RWPE2 (cell line): ENCODE measurements around the gene CD300H.

ENCODE experiments used
- ATAC-seq: fragments of 200-7000 bp; cut with Tn5 transposase; 3 replicates; pipeline ENCODE4 v1.9.1; 2021; ENCODE audit warnings: low read depth
- DNase-seq: peaks from one replicate; pipeline ENCODE4 v3.0.0-alpha.2; 2020; ENCODE audit warnings: low spot score
- H3K27ac ChIP-seq: fragments of 450-650 bp; 2 replicates; pipeline ENCODE4 v1.5.1; 2017; ENCODE audit warnings: mild to moderate bottlenecking; ENCODE audit not compliant: poor library complexity, severe bottlenecking
- H3K27me3 ChIP-seq: fragments of 250-450 bp; sonication (Bioruptor Pico); 2 replicates; pipeline ENCODE4 v1.5.1; 2021; ENCODE audit warnings: mild to moderate bottlenecking, moderate library complexity; ENCODE audit not compliant: insufficient read depth, poor library complexity, severe bottlenecking
- H3K36me3 ChIP-seq: fragments of 250-450 bp; sonication (Bioruptor Pico); 2 replicates; pipeline ENCODE4 v1.5.1; 2020; ENCODE audit warnings: low read depth, mild to moderate bottlenecking, moderate library complexity
- H3K4me1 ChIP-seq: fragments of 250-450 bp; sonication (Bioruptor Pico); 2 replicates; pipeline ENCODE4 v1.5.1; 2021; ENCODE audit warnings: mild to moderate bottlenecking, moderate library complexity; ENCODE audit not compliant: insufficient read depth, poor library complexity, severe bottlenecking
- H3K4me3 ChIP-seq: fragments of 250-450 bp; sonication (Bioruptor Pico); 2 replicates; pipeline ENCODE4 v1.5.1; 2021; ENCODE audit warnings: mild to moderate bottlenecking, moderate library complexity; ENCODE audit not compliant: severe bottlenecking
- H3K9me3 ChIP-seq: fragments of 250-450 bp; sonication (Bioruptor Pico); 2 replicates; pipeline ENCODE4 v1.5.1; 2021; ENCODE audit warnings: mild to moderate bottlenecking, moderate library complexity; ENCODE audit not compliant: severe bottlenecking
- TF ChIP-seq, protein P1 (sequence below): fragments of 450-650 bp; IDR thresholded peaks from one replicate; pipeline ENCODE4 v1.5.1; 2017; ENCODE audit warnings: mild to moderate bottlenecking, moderate library complexity; ENCODE audit not compliant: poor library complexity, severe bottlenecking

Gene CD300H

DNA sequence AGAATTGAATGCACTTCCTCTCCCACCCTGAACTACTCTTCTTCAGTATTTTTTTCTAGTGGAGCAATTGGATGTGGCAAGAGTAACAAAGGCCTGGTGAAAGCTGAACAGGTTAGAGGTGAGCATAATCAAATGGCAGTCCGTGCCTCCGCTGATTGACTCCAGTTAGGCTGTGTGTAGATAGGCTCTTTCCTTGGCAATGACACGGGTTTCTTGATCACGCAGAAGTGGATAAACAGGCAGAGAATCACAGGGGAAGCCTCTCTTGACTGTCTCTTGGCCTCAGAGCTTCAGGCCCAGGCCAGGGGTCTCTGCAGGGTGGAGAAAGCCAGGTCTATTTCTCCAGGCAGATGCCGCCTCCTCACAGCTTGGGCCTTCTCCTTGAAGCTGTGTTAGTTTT lies 40.2 kb downstream of the CD300H start:
- no peak overlapping the region for H3K4me3 ChIP-seq
- no peaks in the 10 kb centered on the region for H3K36me3 ChIP-seq
- H3K4me1 ChIP-seq, result no peaks in the 10 kb centered on the region
- TF ChIP-seq, protein P1, sequence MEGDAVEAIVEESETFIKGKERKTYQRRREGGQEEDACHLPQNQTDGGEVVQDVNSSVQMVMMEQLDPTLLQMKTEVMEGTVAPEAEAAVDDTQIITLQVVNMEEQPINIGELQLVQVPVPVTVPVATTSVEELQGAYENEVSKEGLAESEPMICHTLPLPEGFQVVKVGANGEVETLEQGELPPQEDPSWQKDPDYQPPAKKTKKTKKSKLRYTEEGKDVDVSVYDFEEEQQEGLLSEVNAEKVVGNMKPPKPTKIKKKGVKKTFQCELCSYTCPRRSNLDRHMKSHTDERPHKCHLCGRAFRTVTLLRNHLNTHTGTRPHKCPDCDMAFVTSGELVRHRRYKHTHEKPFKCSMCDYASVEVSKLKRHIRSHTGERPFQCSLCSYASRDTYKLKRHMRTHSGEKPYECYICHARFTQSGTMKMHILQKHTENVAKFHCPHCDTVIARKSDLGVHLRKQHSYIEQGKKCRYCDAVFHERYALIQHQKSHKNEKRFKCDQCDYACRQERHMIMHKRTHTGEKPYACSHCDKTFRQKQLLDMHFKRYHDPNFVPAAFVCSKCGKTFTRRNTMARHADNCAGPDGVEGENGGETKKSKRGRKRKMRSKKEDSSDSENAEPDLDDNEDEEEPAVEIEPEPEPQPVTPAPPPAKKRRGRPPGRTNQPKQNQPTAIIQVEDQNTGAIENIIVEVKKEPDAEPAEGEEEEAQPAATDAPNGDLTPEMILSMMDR, result no peak
- ATAC-seq (no peak), DNase-seq (no peak)
- H3K27ac ChIP-seq, result no peak overlapping the region
- H3K27me3 ChIP-seq, result peaks cover 11% of the 10 kb centered on the region
- no peaks in the 10 kb centered on the region for H3K9me3 ChIP-seq

DNA sequence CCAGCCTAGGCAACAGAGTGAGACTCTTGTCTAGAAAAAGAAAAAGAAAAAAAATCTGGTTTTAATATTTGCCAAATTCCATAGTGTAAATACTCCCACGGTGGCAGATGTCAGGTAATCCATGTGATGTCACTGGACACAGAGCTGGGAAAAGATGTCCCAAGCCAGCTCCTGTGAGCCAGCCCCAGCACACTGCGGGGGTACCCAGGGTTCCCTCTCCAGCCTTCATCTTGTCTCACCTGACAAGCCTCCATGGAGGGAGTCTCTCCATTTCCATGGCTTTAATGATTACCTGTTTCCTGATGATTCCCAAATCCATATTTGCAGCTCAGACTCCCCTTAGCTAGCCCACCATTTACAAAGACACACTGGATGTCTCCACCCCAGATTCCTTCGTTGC lies 40.6 kb downstream of the CD300H start:
- Histone ChIP-seq H3K36me3 (no peaks in the 10 kb centered on the region), H3K4me1 (no peaks in the 10 kb centered on the region), H3K4me3 (no peak overlapping the region), H3K9me3 (no peaks in the 10 kb centered on the region), H3K27ac (no peak overlapping the region), H3K27me3 (peaks cover 11% of the 10 kb centered on the region)
- TF ChIP-seq, protein P1, result no peak
- ATAC-seq, result no peak
- DNase-seq, result no peak

DNA sequence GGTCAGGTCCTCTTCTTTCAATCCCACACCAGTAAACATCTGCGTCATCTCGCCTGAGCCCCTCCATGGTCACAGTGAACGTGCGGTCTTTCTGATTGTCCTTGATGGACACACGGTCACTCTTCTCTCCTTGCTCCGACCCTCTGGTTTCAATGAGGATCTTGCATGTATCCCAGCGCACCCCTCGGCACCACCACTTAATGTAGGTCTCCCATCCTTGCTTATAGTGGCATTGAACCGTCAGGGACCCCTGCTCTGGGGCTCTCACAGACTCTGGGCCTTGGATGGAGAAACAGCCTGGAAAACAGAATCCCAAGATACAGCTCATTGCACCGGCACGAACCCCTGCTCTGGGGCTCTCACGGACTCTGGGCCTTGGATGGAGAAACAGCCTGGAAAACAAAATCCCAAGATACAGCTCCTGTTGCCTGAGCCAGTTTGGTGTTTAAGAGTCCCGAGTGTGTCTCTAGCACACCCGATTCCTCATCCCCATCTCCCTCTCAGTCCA lies 41.5 kb downstream of the CD300H start:
- Histone ChIP-seq H3K4me1 (no peaks in the 10 kb centered on the region), H3K36me3 (no peaks in the 10 kb centered on the region), H3K4me3 (no peak overlapping the region), H3K27ac (no peak overlapping the region), H3K27me3 (peaks cover 9% of the 10 kb centered on the region), H3K9me3 (no peaks in the 10 kb centered on the region)
- DNase-seq, result no peak
- ATAC-seq, result no peak
- TF ChIP-seq, protein P1, result no peak

DNA sequence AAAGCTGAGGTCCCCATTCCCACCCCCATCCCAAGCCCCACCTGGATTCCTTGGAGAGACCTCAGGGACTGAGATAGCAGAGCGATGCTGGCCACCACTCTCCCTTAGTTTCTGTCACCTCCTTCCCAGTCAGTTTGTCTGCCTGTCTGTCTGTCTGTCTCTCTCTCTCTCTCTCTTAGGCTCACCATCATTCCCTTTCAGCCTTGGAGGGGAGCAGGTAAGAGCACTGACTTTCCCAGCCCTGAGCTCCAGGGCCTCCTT lies 41.9 kb downstream of the CD300H start:
- TF ChIP-seq, protein P1, result no peak
- Histone ChIP-seq H3K27me3 (peaks cover 9% of the 10 kb centered on the region), H3K27ac (no peak overlapping the region), H3K9me3 (no peaks in the 10 kb centered on the region), H3K4me3 (no peak overlapping the region), H3K4me1 (no peaks in the 10 kb centered on the region), H3K36me3 (no peaks in the 10 kb centered on the region)
- ATAC-seq, result no peak
- no peak for DNase-seq

DNA sequence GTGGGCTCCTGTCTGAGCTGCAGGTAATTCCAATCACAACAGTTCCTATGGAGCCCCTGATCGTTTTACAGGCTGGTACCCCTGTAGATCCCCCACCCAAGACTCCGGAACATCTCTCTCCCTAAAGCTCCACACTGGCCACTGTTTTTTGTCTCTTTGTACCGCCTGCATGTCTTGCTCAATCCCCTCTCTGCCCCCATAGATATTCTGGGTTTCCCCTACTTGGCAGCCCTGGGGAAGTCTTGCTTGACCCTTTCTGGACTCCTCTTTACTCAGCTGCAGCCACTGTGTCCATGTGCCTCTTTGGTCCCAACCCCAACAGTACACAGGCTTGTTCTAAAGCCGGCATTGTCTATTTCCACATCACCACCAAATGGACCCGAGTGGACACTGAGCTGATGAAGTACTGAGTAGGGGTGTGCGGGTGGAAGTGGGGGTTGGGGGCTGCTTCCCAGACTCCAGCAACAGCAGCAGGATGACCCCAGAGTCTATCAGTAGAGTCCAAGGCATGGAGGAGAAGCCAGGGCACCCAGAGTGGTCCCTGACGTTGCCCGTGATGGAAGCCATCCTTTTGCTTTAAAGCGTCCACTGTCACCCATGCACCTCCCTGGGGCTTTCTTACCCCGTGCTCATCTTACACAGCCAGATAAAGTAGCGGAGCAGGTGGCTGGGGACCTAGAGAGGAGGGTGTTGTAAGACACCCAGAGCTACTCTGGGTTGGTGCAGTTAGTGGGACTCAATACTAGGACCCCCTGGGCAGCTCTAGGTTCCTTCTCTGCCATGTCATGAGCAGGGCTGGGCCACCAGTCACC lies 42.5 kb downstream of the CD300H start:
- TF ChIP-seq, protein P1, result no peak
- Histone ChIP-seq H3K4me3 (no peak overlapping the region), H3K27ac (no peak overlapping the region), H3K9me3 (no peaks in the 10 kb centered on the region), H3K36me3 (no peaks in the 10 kb centered on the region), H3K4me1 (no peaks in the 10 kb centered on the region), H3K27me3 (peaks cover 9% of the 10 kb centered on the region)
- DNase-seq, result no peak
- ATAC-seq, result no peak
